NCI-H1417 (cell line): Measurements from ENCODE around the gene GALT.
A peak's percentile ranks its signal among the peaks of the same experiment; 100 is the strongest.
"Not testable (repeated sequence)": the region's sequence is repeated elsewhere in the genome, so short reads cannot be mapped to it uniquely, and the experiment has no call there.

ENCODE experiments used
- DNase-seq, 3 experiments: peaks; one replicate each; lab custom pipeline; 2025; lab: John Stamatoyannopoulos, UW

The GALT gene

GRCh38 chr9:34627716-34628655 is 18.5 kb upstream of the GALT start:
- DNase-seq = no peak

GRCh38 chr9:34628656-34629490 is 17.6 kb upstream of the GALT start, which contains the start of gene ARID3C:
Gene ARID3C (minus strand): TSS chr9:34629066. CDS start chr9:34628014, 1,052 bp downstream.
- DNase-seq = peak; percentile 6 to 56 (median 51)

GRCh38 chr9:34629491-34629808 is 17.0 kb upstream of the GALT start:
- no peak for DNase-seq

GRCh38 chr9:34630402-34631154 is 15.9 kb upstream of the GALT start:
- no peak for DNase-seq

GRCh38 chr9:34633166-34633565 is 13.3 kb upstream of the GALT start:
- no peak for DNase-seq

GRCh38 chr9:34633851-34634550 is 12.5 kb upstream of the GALT start:
- DNase-seq = peak; percentile 37 to 63 (median 38)

- no peak for DNase-seq
Measured at GRCh38 chr9:34634551-34635248, 11.8 kb upstream of the GALT start.

- no peak for DNase-seq
Measured at GRCh38 chr9:34635556-34635955, 10.9 kb upstream of the GALT start.

GRCh38 chr9:34636791-34637355 is 9.6 kb upstream of the GALT start:
- peak in 1 of 3 experiments; percentile 54 for DNase-seq

GRCh38 chr9:34637356-34638137 is 8.9 kb upstream of the GALT start, which contains the start of gene SIGMAR1:
Gene SIGMAR1 (minus strand): TSS chr9:34637787. CDS start chr9:34637697, 90 bp downstream.
- peak; percentile 89 to 93 (median 91) for DNase-seq

GRCh38 chr9:34638138-34638445 is 8.4 kb upstream of the GALT start:
- DNase-seq = no peak

GRCh38 chr9:34639322-34639721 is 7.2 kb upstream of the GALT start:
- not testable (repeated sequence) for DNase-seq

GRCh38 chr9:34642679-34643078 is 3.8 kb upstream of the GALT start:
- no peak for DNase-seq

- no peak for DNase-seq
Measured at GRCh38 chr9:34644766-34645314, 1.6 kb upstream of the GALT start.

- no peak for DNase-seq
Measured at GRCh38 chr9:34647084-34647403, 569 bp downstream of the GALT start.

- DNase-seq = no peak
Measured at GRCh38 chr9:34647651-34648050, 1.2 kb downstream of the GALT start.

- no peak for DNase-seq
Measured at GRCh38 chr9:34648673-34649072, 2.2 kb downstream of the GALT start.

- no peak for DNase-seq
Measured at GRCh38 chr9:34650816-34651215, 4.3 kb downstream of the GALT start.

GRCh38 chr9:34651321-34651720 is 4.8 kb downstream of the GALT start:
- DNase-seq = no peak
